Measurements from ENCODE around the gene GGCT.

DNA sequence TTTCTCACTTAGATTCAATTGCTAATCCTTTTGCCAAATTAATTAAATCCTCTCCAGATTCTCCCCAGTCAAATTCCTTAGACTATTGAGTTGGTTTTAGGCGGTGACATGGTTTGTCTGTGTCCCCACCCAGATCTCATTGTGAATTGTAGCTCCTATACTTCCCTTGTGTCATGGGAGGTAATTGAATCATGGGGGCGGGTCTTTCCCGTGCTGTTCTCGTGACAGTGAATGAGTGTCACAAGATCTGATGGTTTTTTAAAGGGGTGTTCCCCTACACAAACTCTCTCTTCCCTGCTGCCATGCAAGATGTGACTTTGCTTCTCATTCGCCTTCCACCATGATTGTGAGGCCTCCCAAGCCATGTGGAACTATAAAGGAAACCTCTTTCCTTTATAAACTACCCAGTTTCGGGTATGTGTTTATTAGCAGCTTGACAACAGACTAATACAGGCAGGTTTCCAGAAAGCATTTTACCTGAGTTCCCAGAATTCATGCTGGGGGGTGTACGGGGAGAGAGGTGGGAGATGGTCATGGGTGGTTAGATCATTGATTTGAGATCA lies 45.4 kb upstream of the GGCT start:
- TF ChIP-seq, protein P1, sequence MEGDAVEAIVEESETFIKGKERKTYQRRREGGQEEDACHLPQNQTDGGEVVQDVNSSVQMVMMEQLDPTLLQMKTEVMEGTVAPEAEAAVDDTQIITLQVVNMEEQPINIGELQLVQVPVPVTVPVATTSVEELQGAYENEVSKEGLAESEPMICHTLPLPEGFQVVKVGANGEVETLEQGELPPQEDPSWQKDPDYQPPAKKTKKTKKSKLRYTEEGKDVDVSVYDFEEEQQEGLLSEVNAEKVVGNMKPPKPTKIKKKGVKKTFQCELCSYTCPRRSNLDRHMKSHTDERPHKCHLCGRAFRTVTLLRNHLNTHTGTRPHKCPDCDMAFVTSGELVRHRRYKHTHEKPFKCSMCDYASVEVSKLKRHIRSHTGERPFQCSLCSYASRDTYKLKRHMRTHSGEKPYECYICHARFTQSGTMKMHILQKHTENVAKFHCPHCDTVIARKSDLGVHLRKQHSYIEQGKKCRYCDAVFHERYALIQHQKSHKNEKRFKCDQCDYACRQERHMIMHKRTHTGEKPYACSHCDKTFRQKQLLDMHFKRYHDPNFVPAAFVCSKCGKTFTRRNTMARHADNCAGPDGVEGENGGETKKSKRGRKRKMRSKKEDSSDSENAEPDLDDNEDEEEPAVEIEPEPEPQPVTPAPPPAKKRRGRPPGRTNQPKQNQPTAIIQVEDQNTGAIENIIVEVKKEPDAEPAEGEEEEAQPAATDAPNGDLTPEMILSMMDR (IDR thresholded peaks at IDR 0.05): no peak
- TF ChIP-seq POLR2AphosphoS5 (IDR thresholded peaks at IDR 0.05): no peak
- no peak for TF ChIP-seq POLR2A (IDR thresholded peaks at IDR 0.05; ENCODE audit: low read depth)
